OCI-LY7 (cell line): ENCODE results near the gene RAPGEF2. TPM values are rescaled to one million over a fixed set of nuclear protein-coding genes. Genes with fewer than 3 reads are reported as not detected.

Experiments used
- BruUV-seq: library from RNA; stranded (reverse); fragments of 400-500 nt; replicated peaks from 2 replicates; lab custom pipeline; 2021; lab: Mats Ljungman, UMichigan
- CTCF ChIA-PET: fragments of 300-600 bp; sonication (Branson Sonifier 250); formaldehyde crosslinking; loops from one replicate; lab custom pipeline; 2022; ENCODE audit warnings: antibody characterized with exemption; ENCODE audit not compliant: unreplicated experiment; lab: Charles Lee
- POLR2A ChIA-PET: fragments of 300-600 bp; sonication (Branson Sonifier 250); formaldehyde crosslinking; loops from one replicate; lab custom pipeline; 2022; ENCODE audit warnings: antibody characterized with exemption; lab: Charles Lee
- DNase-seq: peaks from one replicate; pipeline ENCODE4 v3.0.0-alpha.2; 2015; ENCODE audit warnings: low spot score
- H2AFZ ChIP-seq: fragments of 200-600 bp; sonication (generic), shearing (Covaris generic); 2 replicates; pipeline ENCODE4 v1.6.1; 2014; ENCODE audit warnings: mild to moderate bottlenecking, antibody characterized with exemption, low read length, moderate library complexity
- H3K27ac ChIP-seq: fragments of 200-600 bp; sonication (generic); 2 replicates; pipeline ENCODE4 v1.5.1; 2014; ENCODE audit warnings: mixed run types, low read depth, mild to moderate bottlenecking, moderate library complexity, low read length, inconsistent platforms; ENCODE audit not compliant: poor library complexity, severe bottlenecking
- H3K36me3 ChIP-seq: fragments of 200-600 bp; sonication (generic); 2 replicates; pipeline ENCODE4 v1.6.1; 2014; ENCODE audit warnings: mild to moderate bottlenecking, antibody characterized with exemption, low read length, moderate library complexity, mixed read lengths; ENCODE audit not compliant: insufficient read depth
- H3K4me1 ChIP-seq: fragments of 200-600 bp; sonication (generic); 2 replicates; pipeline ENCODE4 v1.5.1; 2014; ENCODE audit warnings: mild to moderate bottlenecking, low read length; ENCODE audit not compliant: insufficient read depth, poor library complexity, severe bottlenecking
- H3K4me2 ChIP-seq: fragments of 200-600 bp; sonication (generic); 2 replicates; pipeline ENCODE4 v1.6.1; 2014; ENCODE audit warnings: mild to moderate bottlenecking, low read length
- H3K4me3 ChIP-seq: fragments of 200-600 bp; sonication (generic); 2 replicates; pipeline ENCODE4 v1.5.1; 2014; ENCODE audit warnings: mild to moderate bottlenecking, low read depth, low read length; ENCODE audit not compliant: poor library complexity, severe bottlenecking
- H3K79me2 ChIP-seq: fragments of 200-600 bp; sonication (generic); 2 replicates; pipeline ENCODE4 v1.6.1; 2016; ENCODE audit warnings: low read depth, mild to moderate bottlenecking, low read length, moderate library complexity, mixed read lengths; ENCODE audit not compliant: insufficient read depth
- H3K9me2 ChIP-seq: fragments of 200-600 bp; sonication (generic); 2 replicates; pipeline ENCODE4 v1.6.1; 2016; ENCODE audit warnings: mild to moderate bottlenecking, low read length, mixed read lengths; ENCODE audit not compliant: insufficient read depth
- H3K9me3 ChIP-seq: fragments of 200-600 bp; sonication (generic); 2 replicates; pipeline ENCODE4 v1.6.1; 2014; ENCODE audit warnings: mild to moderate bottlenecking, mixed run types, low read length, mixed read lengths
- H4K20me1 ChIP-seq: fragments of 200-600 bp; sonication (generic); 2 replicates; pipeline ENCODE4 v1.6.1; 2014; ENCODE audit warnings: mild to moderate bottlenecking, antibody characterized with exemption, low read length, moderate library complexity, mixed read lengths; ENCODE audit not compliant: insufficient read depth
- CTCF ChIP-seq: fragments of 200-600 bp; sonication (generic); conservative IDR thresholded peaks from 2 replicates; pipeline ENCODE4 v1.5.1; 2014; ENCODE audit warnings: mild to moderate bottlenecking, antibody characterized with exemption, low read length, moderate library complexity, mixed read lengths
- EZH2phosphoT487 ChIP-seq: fragments of 200-600 bp; sonication (generic); IDR thresholded peaks from 2 replicates; pipeline ENCODE4 v1.6.1; 2018; ENCODE audit warnings: low read depth, borderline replicate concordance, mild to moderate bottlenecking, mixed run types, antibody characterized with exemption, low read length, moderate library complexity, mixed read lengths
- intact Hi-C: fragments of 100-400 bp; cut with micrococcal nuclease; formaldehyde crosslinking; loops from one replicate; pipeline ENCODE4 v1.10.0; 2022; ENCODE audit not compliant: unreplicated experiment
- total RNA-seq, 2 experiments: library from RNA; depleted of rRNA in 1 of 2; stranded (reverse); fragments of >200 nt in 1 of 2; shearing (Covaris generic) in 1 of 2; gene quantifications; 2 replicates each; pipeline ENCODE4 v1.2.3, GENCODE V29; 2014 to 2022

RAPGEF2 gene
- total RNA-seq, 2 experiments from 2014 or later, result 4.6 to 6.5 TPM

- Histone ChIP-seq H3K9me2 (no peaks in the 10 kb centered on the region), H3K79me2 (no peaks in the 10 kb centered on the region; the same call in 1 of the 2 replicates), H3K4me1 (no peaks in the 10 kb centered on the region), H4K20me1 (no peaks in the 10 kb centered on the region), H3K4me2 (no peak overlapping the region), H3K27ac (no peak overlapping the region), H3K9me3 (no peaks in the 10 kb centered on the region), H3K4me3 (no peak overlapping the region), H2AFZ (no peak overlapping the region), H3K36me3 (no peaks in the 10 kb centered on the region)
- TF ChIP-seq CTCF, result no peak
- no peak for DNase-seq
- CTCF ChIA-PET, result interaction anchor here (0.5 kb wide), 1 partner anchor 318 kb away, joined by 3 read pairs; no protein-coding TSS in a partner anchor
- BruUV-seq, result no TSS peak
- intact Hi-C loops, result no loop called here
- POLR2A ChIA-PET, result interaction anchor here (0.8 to 1.1 kb wide), 3 partner anchors 9 to 32 kb away, joined by 4 to 5 read pairs (median 5); no protein-coding TSS in a partner anchor
Observed at GRCh38 chr4:159344877-159345276, 242.0 kb downstream of the RAPGEF2 start.

GRCh38 chr4:159346681-159347080 lies 243.8 kb downstream of the RAPGEF2 start:
- Histone ChIP-seq H3K36me3 (no peaks in the 10 kb centered on the region), H3K9me2 (no peaks in the 10 kb centered on the region), H3K4me1 (no peaks in the 10 kb centered on the region), H3K4me2 (no peak overlapping the region), H3K9me3 (no peaks in the 10 kb centered on the region), H4K20me1 (no peaks in the 10 kb centered on the region), H3K79me2 (no peaks in the 10 kb centered on the region; the same call in 1 of the 2 replicates), H3K27ac (no peak overlapping the region), H3K4me3 (no peak overlapping the region), H2AFZ (no peak overlapping the region)
- CTCF ChIA-PET, result no interaction called here
- DNase-seq, result no peak
- intact Hi-C loops, result no loop called here
- no TSS peak for BruUV-seq
- TF ChIP-seq EZH2phosphoT487, result no peak
- TF ChIP-seq CTCF, result no peak
- POLR2A ChIA-PET, result no interaction called here

- Histone ChIP-seq H3K9me3 (no peaks in the 10 kb centered on the region), H3K36me3 (no peaks in the 10 kb centered on the region), H3K27ac (no peak overlapping the region), H4K20me1 (no peaks in the 10 kb centered on the region), H3K4me2 (no peak overlapping the region), H3K4me1 (no peaks in the 10 kb centered on the region), H3K4me3 (no peak overlapping the region), H3K9me2 (no peaks in the 10 kb centered on the region), H2AFZ (no peak overlapping the region), H3K79me2 (no peaks in the 10 kb centered on the region)
- TF ChIP-seq CTCF (no peak), EZH2phosphoT487 (no peak)
- intact Hi-C loops, result no loop called here
- ChIA-PET POLR2A (no interaction called here), CTCF (no interaction called here)
- BruUV-seq, result no TSS peak
- DNase-seq, result no peak
Observed at GRCh38 chr4:159347813-159348212, 244.9 kb downstream of the RAPGEF2 start.
